GM12878 (cell line): Measurements from ENCODE around the gene BICDL2. TPM values are rescaled to one million over a fixed set of nuclear protein-coding genes. Genes with fewer than 3 reads are reported as not detected.

Source experiments
- ATAC-seq: fragments of 200-7000 bp; cut with Tn5 transposase; 3 replicates; pipeline ENCODE4 v1.9.1; 2020; ENCODE audit warnings: mild to moderate bottlenecking, moderate library complexity
- BruUV-seq: library from RNA; stranded (reverse); fragments of 400-500 nt; replicated peaks from 2 replicates; lab custom pipeline; 2021; lab: Mats Ljungman, UMichigan
- CTCF ChIA-PET: fragments of 300-600 bp; sonication (Branson Sonifier 250); formaldehyde crosslinking; extraction: SDS; loops from one replicate; lab custom pipeline; 2021; ENCODE audit warnings: inconsistent platforms; lab: Yijun Ruan, JAX
- POLR2A ChIA-PET: fragments of 350-600 bp; formaldehyde crosslinking; extraction: SDS; loops from one replicate; lab custom pipeline; 2021; ENCODE audit warnings: inconsistent platforms; lab: Charles Lee
- RAD21 ChIA-PET: fragments of 300-600 bp; sonication (Branson Sonifier 250); formaldehyde crosslinking; loops from one replicate; lab custom pipeline; 2023; ENCODE audit warnings: antibody characterized with exemption; ENCODE audit not compliant: unreplicated experiment; lab: Charles Lee
- SMC1A ChIA-PET: fragments of 300-600 bp; sonication (Branson Sonifier 250); formaldehyde crosslinking; loops from one replicate; lab custom pipeline; 2023; ENCODE audit not compliant: unreplicated experiment, uncharacterized antibody; lab: Charles Lee
- DNase-seq: peaks from one replicate; pipeline ENCODE4 v3.0.0-alpha.2; 2011; ENCODE audit warnings: low read depth, low spot score
- FAIRE-seq: peaks from 3 replicates; lab custom pipeline; 2011; peaks lifted over from hg19 to GRCh38; lab: Jason Lieb, UNC
- H2AFZ ChIP-seq: 2 replicates; pipeline ENCODE4 v1.6.0; 2011; ENCODE audit warnings: low read depth, low read length, control low read depth; ENCODE audit not compliant: control insufficient read depth
- H3K27ac ChIP-seq: 2 replicates; pipeline ENCODE4 v1.5.1; 2011; ENCODE audit warnings: control low read depth; ENCODE audit not compliant: control insufficient read depth, insufficient read depth
- H3K27me3 ChIP-seq, 2 experiments: replicated peaks in 1 of 2; 2 replicates each; pipeline versions ENCODE4 v1.6.0 to v1.6.1; 2011; ENCODE audit warnings: low read length in 1 of 2; ENCODE audit not compliant: control insufficient read depth in 2 of 2, insufficient read depth in 2 of 2
- H3K36me3 ChIP-seq, 2 experiments: 2 replicates each; pipeline ENCODE4 v1.5.1; 2011; ENCODE audit warnings: low read length in 1 of 2; ENCODE audit not compliant: control insufficient read depth in 2 of 2, insufficient read depth in 2 of 2
- H3K4me1 ChIP-seq: 2 replicates; pipeline ENCODE4 v1.6.1; 2011; ENCODE audit warnings: mild to moderate bottlenecking, low read length, moderate library complexity, mixed read lengths; ENCODE audit not compliant: control insufficient read depth, insufficient read depth
- H3K4me2 ChIP-seq: 2 replicates; pipeline ENCODE4 v1.6.0; 2011; ENCODE audit warnings: control low read depth; ENCODE audit not compliant: control insufficient read depth, insufficient read depth
- H3K4me3 ChIP-seq: fragments of 200-600 bp; sonication (generic); 2 replicates; pipeline ENCODE4 v1.5.1; 2016
- H3K79me2 ChIP-seq: 2 replicates; pipeline ENCODE4 v1.6.0; 2011; ENCODE audit warnings: low read length; ENCODE audit not compliant: control insufficient read depth, insufficient read depth
- H3K9ac ChIP-seq: 2 replicates; pipeline ENCODE4 v1.8.0; 2011; ENCODE audit warnings: low read length, control low read depth, mixed read lengths; ENCODE audit not compliant: control insufficient read depth, insufficient read depth
- H3K9me3 ChIP-seq: replicated peaks from 3 replicates; pipeline ENCODE4 v1.5.1; 2011; ENCODE audit warnings: mild to moderate bottlenecking, low read length; ENCODE audit not compliant: control insufficient read depth, insufficient read depth
- H4K20me1 ChIP-seq: 2 replicates; pipeline ENCODE4 v1.6.0; 2011; ENCODE audit not compliant: control insufficient read depth, insufficient read depth
- BHLHE40 ChIP-seq, 2 experiments: fragments of 450-650 bp in 1 of 2; IDR thresholded peaks; 2 replicates each; pipeline ENCODE4 v1.6.1; 2011 to 2017; ENCODE audit warnings: low read depth in 2 of 2, borderline replicate concordance in 1 of 2, improper control_type of control experiment in 1 of 2, low read length in 1 of 2, mild to moderate bottlenecking in 1 of 2
- FOXK2 ChIP-seq: fragments of 450-650 bp; IDR thresholded peaks from 2 replicates; pipeline ENCODE4 v1.6.1; 2017; ENCODE audit warnings: mild to moderate bottlenecking, moderate library complexity
- KAT2A ChIP-seq: conservative IDR thresholded peaks from 2 replicates; pipeline ENCODE4 v1.6.1; 2011; ENCODE audit warnings: low read depth, low read length; ENCODE audit not compliant: control insufficient read depth
- MYC ChIP-seq: IDR thresholded peaks from 2 replicates; pipeline ENCODE4 v1.6.1; 2011; ENCODE audit warnings: mild to moderate bottlenecking, low read length, moderate library complexity, inconsistent platforms; ENCODE audit not compliant: insufficient read depth, insufficient replicate concordance, insufficient read length, severe bottlenecking
- NR2F1 ChIP-seq: fragments of 450-650 bp; conservative IDR thresholded peaks from 2 replicates; pipeline ENCODE4 v1.6.1; 2017; ENCODE audit warnings: mild to moderate bottlenecking
- NRF1 ChIP-seq: conservative IDR thresholded peaks from 2 replicates; pipeline ENCODE4 v1.6.1; 2011; ENCODE audit warnings: mild to moderate bottlenecking, low read depth, low read length, improper control_type of control experiment
- POLR2A ChIP-seq: IDR thresholded peaks from 2 replicates; pipeline ENCODE4 v1.6.1; 2011; ENCODE audit warnings: low read depth, mild to moderate bottlenecking, low read length
- SMARCA5 ChIP-seq: fragments of 450-650 bp; IDR thresholded peaks from 2 replicates; pipeline ENCODE4 v1.6.1; 2017; ENCODE audit warnings: mild to moderate bottlenecking
- SUPT20H ChIP-seq: IDR thresholded peaks from 2 replicates; pipeline ENCODE4 v1.6.1; 2011; ENCODE audit warnings: low read depth, mild to moderate bottlenecking, low read length, moderate library complexity, borderline replicate concordance; ENCODE audit not compliant: control insufficient read depth
- TCF12 ChIP-seq: IDR thresholded peaks from 2 replicates; pipeline ENCODE4 v1.6.1; 2011; ENCODE audit warnings: low read depth, mild to moderate bottlenecking, low read length
- ZNF24 ChIP-seq: fragments of 450-650 bp; IDR thresholded peaks from 2 replicates; pipeline ENCODE4 v1.6.1; 2017; ENCODE audit warnings: antibody characterized with exemption, mild to moderate bottlenecking
- WGBS: methylation state at CpG from one replicate; pipeline ENCODE4 v1.1.6; 2016; ENCODE audit warnings: low lambda C conversion rate; ENCODE audit not compliant: insufficient replicate concordance, insufficient coverage; ENCODE audit errors: missing lambda C conversion rate; 5-methylcytosine and 5-hydroxymethylcytosine counted together
- in situ Hi-C: fragments of 300-500 bp; cut with MboI; formaldehyde crosslinking; loops from 9 replicates; pipeline ENCODE4 v1.14.3; 2018; ENCODE audit warnings: mixed read lengths
- intact Hi-C: fragments of 100-400 bp; cut with micrococcal nuclease; formaldehyde crosslinking; loops from one replicate; pipeline ENCODE4 v1.14.2; 2022; ENCODE audit not compliant: unreplicated experiment
- polyA plus RNA-seq, 11 experiments: library from polyadenylated mRNA; depleted of rRNA in 4 of 11; unstranded in 6 of 11; stranded (reverse) in 5 of 11; fragments of >200 nt; fragmentation: Nextera tagmentation in 4 of 11; fragmentation: Illumina TruSeq in 1 of 11; extraction: Ambion mirVana in 4 of 11; extraction: Trizol in 1 of 11; gene quantifications; 1 replicate in 1 of 11; 2 replicates in 10 of 11; pipeline versions ENCODE4 v1.2.1 to v1.2.3, GENCODE V29; 2011 to 2016; ENCODE audit warnings: inconsistent platforms in 2 of 11, missing spikeins in 2 of 11, low read depth in 1 of 11
- total RNA-seq, 4 experiments: library from RNA; depleted of rRNA in 3 of 4; stranded (reverse); fragments of >200 nt in 3 of 4; fragmentation: Illumina TruSeq in 1 of 4; extraction: Trizol in 1 of 4; gene quantifications; 2 replicates each; pipeline versions ENCODE4 v1.2.1 to v1.2.3, GENCODE V29; 2013 to 2021
- TF ChIP-seq, protein P1 (sequence below): fragments of 450-650 bp; formaldehyde crosslinking; IDR thresholded peaks from 2 replicates; pipeline ENCODE4 v1.4.0; 2020; ENCODE audit warnings: mild to moderate bottlenecking, moderate library complexity
- TF ChIP-seq, protein P2 (sequence below): IDR thresholded peaks from 2 replicates; pipeline ENCODE4 v1.6.1; 2011; ENCODE audit warnings: low read depth, mild to moderate bottlenecking, low read length, moderate library complexity, borderline replicate concordance; ENCODE audit errors: extremely low read depth
- TF ChIP-seq, protein P3 (sequence below): fragments of 450-650 bp; formaldehyde crosslinking; IDR thresholded peaks from 2 replicates; pipeline ENCODE4 v1.4.0; 2022; ENCODE audit warnings: mild to moderate bottlenecking, moderate library complexity
- TF ChIP-seq, protein P4 (sequence below): IDR thresholded peaks from 2 replicates; pipeline ENCODE4 v1.6.1; 2011; ENCODE audit warnings: borderline replicate concordance, low read depth, mild to moderate bottlenecking, moderate library complexity, low read length; ENCODE audit not compliant: insufficient read depth, poor library complexity, severe bottlenecking

Gene BICDL2
- total and polyA plus RNA-seq, 10 of the 15 experiments (the other 5 are each of a cell fraction or from before 2014, with no cell fraction given): not detected

DNA sequence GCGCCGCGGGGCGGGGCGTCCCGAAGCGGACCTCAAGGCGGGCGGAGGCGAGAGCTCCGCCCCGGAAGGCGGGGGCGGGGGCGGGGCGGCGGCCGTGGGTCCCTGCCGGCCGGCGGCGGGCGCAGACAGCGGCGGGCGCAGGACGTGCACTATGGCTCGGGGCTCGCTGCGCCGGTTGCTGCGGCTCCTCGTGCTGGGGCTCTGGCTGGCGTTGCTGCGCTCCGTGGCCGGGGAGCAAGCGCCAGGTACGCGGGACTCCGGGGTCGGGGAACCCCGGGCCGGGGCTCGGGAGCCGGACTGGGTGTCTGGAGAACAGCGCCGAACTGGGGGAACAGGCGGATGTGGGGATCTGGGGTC, 16.5 kb downstream of the BICDL2 start, which contains the start of gene TNFRSF12A:
TSS of gene TNFRSF12A (plus strand) at position 122 of the 357 bp plus-strand sequence. CDS start at position 152, 30 bp downstream.
- Histone ChIP-seq H3K4me1 (peaks cover 25% of the 10 kb centered on the region), H2AFZ (peak within 1 kb of the TSS; percentile 87), H3K36me3 (no peaks in the 10 kb centered on the region; a peak in 1 of 4 replicates), H4K20me1 (no peaks in the 10 kb centered on the region), H3K27ac (no peak within 1 kb of the TSS), H3K27me3 (no peaks in the 10 kb centered on the region), H3K9me3 (no peaks in the 10 kb centered on the region), H3K79me2 (no peaks in the 10 kb centered on the region), H3K4me3 (peak within 1 kb of the TSS; percentile 73), H3K4me2 (peak within 1 kb of the TSS; percentile 83), H3K9ac (no peak within 1 kb of the TSS; the same call in 1 of the 2 replicates)
- ChIA-PET CTCF (interaction anchor here (0.9 to 18.2 kb wide), 4 partner anchors 8 to 112 kb away, joined by 4 to 421 read pairs (median 14); no protein-coding TSS in a partner anchor), POLR2A (interaction anchor here (0.7 to 1.5 kb wide), 4 partner anchors 10 to 137 kb away, joined by 3 to 5 read pairs (median 4); partner anchors contain the start of gene FLYWCH2), SMC1A (no interaction called here), RAD21 (interaction anchor here (1.1 to 2.2 kb wide), 7 partner anchors 8 to 39 kb away, joined by 3 to 21 read pairs (median 5); no protein-coding TSS in a partner anchor)
- DNase-seq: no peak
- ATAC-seq: peak; percentile 56
- in situ Hi-C loops: no loop called here
- no TSS peak for BruUV-seq
- WGBS: 1% methylated on average over 34 of the region's 49 CpGs
- FAIRE-seq: no peak
- intact Hi-C loops: no loop called here
- no peak for TF ChIP-seq SUPT20H
- TF ChIP-seq POLR2A: peak; percentile 85
- no peak for TF ChIP-seq SMARCA5
- no peak for TF ChIP-seq KAT2A
- no peak for TF ChIP-seq ZNF24
- TF ChIP-seq BHLHE40 (IDR thresholded peaks at IDR 0.05; ENCODE audit: borderline replicate concordance in 1 of 2, low read depth in 2 of 2, low read length in 1 of 2): peak in 1 of 2 experiments; percentile 50; a peak in 2 of 4 replicates
- TF ChIP-seq, protein P1, sequence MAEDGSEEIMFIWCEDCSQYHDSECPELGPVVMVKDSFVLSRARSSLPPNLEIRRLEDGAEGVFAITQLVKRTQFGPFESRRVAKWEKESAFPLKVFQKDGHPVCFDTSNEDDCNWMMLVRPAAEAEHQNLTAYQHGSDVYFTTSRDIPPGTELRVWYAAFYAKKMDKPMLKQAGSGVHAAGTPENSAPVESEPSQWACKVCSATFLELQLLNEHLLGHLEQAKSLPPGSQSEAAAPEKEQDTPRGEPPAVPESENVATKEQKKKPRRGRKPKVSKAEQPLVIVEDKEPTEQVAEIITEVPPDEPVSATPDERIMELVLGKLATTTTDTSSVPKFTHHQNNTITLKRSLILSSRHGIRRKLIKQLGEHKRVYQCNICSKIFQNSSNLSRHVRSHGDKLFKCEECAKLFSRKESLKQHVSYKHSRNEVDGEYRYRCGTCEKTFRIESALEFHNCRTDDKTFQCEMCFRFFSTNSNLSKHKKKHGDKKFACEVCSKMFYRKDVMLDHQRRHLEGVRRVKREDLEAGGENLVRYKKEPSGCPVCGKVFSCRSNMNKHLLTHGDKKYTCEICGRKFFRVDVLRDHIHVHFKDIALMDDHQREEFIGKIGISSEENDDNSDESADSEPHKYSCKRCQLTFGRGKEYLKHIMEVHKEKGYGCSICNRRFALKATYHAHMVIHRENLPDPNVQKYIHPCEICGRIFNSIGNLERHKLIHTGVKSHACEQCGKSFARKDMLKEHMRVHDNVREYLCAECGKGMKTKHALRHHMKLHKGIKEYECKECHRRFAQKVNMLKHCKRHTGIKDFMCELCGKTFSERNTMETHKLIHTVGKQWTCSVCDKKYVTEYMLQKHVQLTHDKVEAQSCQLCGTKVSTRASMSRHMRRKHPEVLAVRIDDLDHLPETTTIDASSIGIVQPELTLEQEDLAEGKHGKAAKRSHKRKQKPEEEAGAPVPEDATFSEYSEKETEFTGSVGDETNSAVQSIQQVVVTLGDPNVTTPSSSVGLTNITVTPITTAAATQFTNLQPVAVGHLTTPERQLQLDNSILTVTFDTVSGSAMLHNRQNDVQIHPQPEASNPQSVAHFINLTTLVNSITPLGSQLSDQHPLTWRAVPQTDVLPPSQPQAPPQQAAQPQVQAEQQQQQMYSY: no peak
- TF ChIP-seq, protein P2, sequence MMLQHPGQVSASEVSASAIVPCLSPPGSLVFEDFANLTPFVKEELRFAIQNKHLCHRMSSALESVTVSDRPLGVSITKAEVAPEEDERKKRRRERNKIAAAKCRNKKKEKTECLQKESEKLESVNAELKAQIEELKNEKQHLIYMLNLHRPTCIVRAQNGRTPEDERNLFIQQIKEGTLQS: no peak
- TF ChIP-seq NR2F1: peak; percentile 38; the same call in 1 of the 2 replicates
- no peak for TF ChIP-seq FOXK2
- TF ChIP-seq NRF1: no peak
- TF ChIP-seq, protein P3, sequence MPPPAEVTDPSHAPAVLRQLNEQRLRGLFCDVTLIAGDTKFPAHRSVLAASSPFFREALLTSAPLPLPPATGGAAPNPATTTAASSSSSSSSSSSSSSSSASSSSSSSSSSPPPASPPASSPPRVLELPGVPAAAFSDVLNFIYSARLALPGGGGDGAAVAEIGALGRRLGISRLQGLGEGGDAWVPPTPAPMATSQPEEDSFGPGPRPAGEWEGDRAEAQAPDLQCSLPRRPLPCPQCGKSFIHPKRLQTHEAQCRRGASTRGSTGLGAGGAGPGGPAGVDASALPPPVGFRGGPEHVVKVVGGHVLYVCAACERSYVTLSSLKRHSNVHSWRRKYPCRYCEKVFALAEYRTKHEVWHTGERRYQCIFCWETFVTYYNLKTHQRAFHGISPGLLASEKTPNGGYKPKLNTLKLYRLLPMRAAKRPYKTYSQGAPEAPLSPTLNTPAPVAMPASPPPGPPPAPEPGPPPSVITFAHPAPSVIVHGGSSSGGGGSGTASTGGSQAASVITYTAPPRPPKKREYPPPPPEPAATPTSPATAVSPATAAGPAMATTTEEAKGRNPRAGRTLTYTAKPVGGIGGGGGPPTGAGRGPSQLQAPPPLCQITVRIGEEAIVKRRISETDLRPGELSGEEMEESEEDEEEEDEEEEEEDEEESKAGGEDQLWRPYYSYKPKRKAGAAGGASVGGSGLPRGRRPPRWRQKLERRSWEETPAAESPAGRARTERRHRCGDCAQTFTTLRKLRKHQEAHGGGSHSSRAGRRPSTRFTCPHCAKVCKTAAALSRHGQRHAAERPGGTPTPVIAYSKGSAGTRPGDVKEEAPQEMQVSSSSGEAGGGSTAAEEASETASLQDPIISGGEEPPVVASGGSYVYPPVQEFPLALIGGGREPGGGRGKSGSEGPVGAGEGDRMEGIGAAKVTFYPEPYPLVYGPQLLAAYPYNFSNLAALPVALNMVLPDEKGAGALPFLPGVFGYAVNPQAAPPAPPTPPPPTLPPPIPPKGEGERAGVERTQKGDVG: no peak
- TF ChIP-seq MYC: no peak
- TF ChIP-seq TCF12: no peak
- TF ChIP-seq, protein P4, sequence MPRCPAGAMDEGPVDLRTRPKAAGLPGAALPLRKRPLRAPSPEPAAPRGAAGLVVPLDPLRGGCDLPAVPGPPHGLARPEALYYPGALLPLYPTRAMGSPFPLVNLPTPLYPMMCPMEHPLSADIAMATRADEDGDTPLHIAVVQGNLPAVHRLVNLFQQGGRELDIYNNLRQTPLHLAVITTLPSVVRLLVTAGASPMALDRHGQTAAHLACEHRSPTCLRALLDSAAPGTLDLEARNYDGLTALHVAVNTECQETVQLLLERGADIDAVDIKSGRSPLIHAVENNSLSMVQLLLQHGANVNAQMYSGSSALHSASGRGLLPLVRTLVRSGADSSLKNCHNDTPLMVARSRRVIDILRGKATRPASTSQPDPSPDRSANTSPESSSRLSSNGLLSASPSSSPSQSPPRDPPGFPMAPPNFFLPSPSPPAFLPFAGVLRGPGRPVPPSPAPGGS: no peak
